Measurements from ENCODE around the gene MRPL47. TPM values are rescaled to one million over a fixed set of nuclear protein-coding genes. Genes with fewer than 3 reads are reported as not detected.

MRPL47 gene
- total and polyA plus RNA-seq, 2 of the 13 experiments (the other 11 are each of a cell fraction or from before 2014, with no cell fraction given) = 36.1 to 83.8 TPM

GRCh38 chr3:179562591-179563270 lies 41.7 kb downstream of the MRPL47 start, which contains the start of gene ACTL6A (continued):
- TF ChIP-seq CERS6 (CRISPR knock-in tag; IDR thresholded peaks at IDR 0.05) (no peak), ZNF720 (CRISPR knock-in tag; IDR thresholded peaks at IDR 0.05) (no peak), FUBP1 (CRISPR knock-in tag; IDR thresholded peaks at IDR 0.05; ENCODE audit: borderline replicate concordance) (no peak), ZNF503 (CRISPR knock-in tag; IDR thresholded peaks at IDR 0.05) (no peak; the same call in 1 of the 2 replicates), USF2 (IDR thresholded peaks at IDR 0.05; ENCODE audit: low read depth, low read length) (no peak), USF2 (CRISPR knock-in tag; IDR thresholded peaks at IDR 0.05; ENCODE audit: borderline replicate concordance) (no peak; the same call in 1 of the 2 replicates), CBFB (CRISPR knock-in tag; IDR thresholded peaks at IDR 0.05) (0 out of 2 replicates have a peak, but pooled peaks have one; percentile 14), AHR (CRISPR knock-in tag; IDR thresholded peaks at IDR 0.05) (peak; percentile 69; the same call in 1 of the 2 replicates), ZFP36L2 (CRISPR knock-in tag; IDR thresholded peaks at IDR 0.05) (no peak), NCOA2 (CRISPR knock-in tag; IDR thresholded peaks at IDR 0.05) (no peak; the same call in 1 of the 2 replicates), ATF2 (CRISPR knock-in tag; IDR thresholded peaks at IDR 0.05) (peak; percentile 39; the same call in 1 of the 2 replicates), DRAP1 (CRISPR knock-in tag; IDR thresholded peaks at IDR 0.05) (no peak; the same call in 1 of the 2 replicates), ZBTB49 (CRISPR knock-in tag; IDR thresholded peaks at IDR 0.05; ENCODE audit: borderline replicate concordance) (no peak), NR1H2 (CRISPR knock-in tag; IDR thresholded peaks at IDR 0.05; ENCODE audit: borderline replicate concordance, low read depth) (no peak), HMG20B (CRISPR knock-in tag; conservative IDR thresholded peaks at IDR 0.05) (no peak), ZNF207 (IDR thresholded peaks at IDR 0.05; ENCODE audit: borderline replicate concordance) (no peak), ZNF746 (CRISPR knock-in tag; IDR thresholded peaks at IDR 0.05) (peak; percentile 70; the same call in 1 of the 2 replicates)
